HG03103 (cell line): ENCODE data around the gene COL6A5.
"Not testable (repeated sequence)": the region's sequence is repeated elsewhere in the genome, so short reads cannot be mapped to it uniquely, and the experiment has no call there.

Source experiments
- ATAC-seq: cut with Tn5 transposase; IDR thresholded peaks from one replicate; pipeline ENCODE4 v1.9.1; 2021; ENCODE audit warnings: low read depth; ENCODE audit not compliant: unreplicated experiment

The COL6A5 gene

DNA sequence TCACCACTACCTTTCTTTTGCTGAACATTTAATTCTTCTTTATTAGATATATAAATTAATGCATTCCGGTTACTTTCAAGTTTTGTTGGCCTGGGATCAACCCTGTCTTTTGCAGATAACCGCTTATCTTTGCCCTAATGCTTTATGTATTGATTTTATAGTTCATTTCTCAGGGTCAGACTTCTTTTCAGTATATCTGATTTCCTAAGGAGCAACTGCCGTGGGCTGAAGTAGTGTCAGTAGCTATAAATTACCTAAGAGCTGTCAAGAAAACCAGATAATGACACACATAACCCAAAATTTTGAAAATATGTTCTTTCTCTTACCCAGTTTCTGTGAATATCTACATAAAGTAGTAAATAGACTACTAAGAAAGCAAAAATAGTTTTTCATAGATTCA is 38.0 kb downstream of the COL6A5 start:
- no peak for ATAC-seq

DNA sequence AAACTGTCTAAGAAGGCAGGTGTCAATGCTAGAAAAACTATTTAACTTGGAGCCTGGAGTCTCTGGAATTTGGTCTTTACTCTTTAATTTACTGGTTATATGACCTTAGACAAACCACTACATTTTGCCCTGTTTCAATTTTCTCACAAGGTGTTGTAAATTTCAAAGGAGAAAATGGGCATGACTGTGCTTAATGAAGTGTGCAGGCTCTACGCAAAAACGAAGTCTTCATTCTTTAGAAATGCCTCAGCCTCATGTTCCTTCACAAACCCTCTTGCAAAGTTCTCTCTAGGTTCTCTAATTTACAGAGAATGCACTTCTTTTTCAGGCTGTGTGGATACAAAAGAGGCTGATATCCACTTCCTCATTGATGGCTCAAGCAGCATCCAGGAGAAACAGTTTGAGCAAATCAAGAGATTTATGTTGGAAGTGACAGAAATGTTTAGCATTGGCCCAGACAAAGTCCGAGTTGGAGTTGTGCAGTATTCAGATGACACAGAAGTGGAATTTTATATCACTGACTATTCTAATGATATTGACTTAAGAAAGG is 39.1 kb downstream of the COL6A5 start:
- no peak for ATAC-seq

DNA sequence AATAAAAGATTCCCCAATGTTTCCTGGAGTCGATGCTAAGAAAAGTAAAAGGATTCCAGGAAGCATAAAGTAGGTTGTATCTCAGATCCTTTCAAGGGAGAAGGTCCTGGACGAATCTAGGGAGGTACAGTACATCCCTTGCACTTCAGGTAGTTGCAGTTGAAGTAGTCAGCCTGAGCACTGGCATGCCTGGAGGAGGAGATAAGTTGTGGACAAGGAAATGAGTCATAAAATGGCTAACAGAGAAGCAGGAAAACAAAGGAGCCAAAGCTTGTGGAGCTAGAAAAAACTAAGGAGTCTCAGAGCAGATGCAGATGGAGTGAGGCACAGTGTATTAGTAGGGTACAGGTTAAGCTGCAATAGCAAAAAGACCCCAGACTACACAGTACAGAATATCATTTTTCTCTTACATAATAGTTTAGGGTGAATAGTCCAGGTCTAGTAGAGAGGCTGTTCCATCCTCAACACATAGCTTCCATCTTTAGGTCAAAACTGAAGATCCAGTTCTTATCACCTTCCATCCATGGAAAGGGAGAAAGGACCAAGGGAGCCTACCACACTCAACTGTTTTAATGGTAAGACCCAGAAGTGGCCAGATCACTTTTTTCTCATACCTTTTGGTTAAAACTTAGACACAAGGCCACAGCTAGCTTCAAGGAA is 41.3 kb downstream of the COL6A5 start:
- ATAC-seq, result no peak

DNA sequence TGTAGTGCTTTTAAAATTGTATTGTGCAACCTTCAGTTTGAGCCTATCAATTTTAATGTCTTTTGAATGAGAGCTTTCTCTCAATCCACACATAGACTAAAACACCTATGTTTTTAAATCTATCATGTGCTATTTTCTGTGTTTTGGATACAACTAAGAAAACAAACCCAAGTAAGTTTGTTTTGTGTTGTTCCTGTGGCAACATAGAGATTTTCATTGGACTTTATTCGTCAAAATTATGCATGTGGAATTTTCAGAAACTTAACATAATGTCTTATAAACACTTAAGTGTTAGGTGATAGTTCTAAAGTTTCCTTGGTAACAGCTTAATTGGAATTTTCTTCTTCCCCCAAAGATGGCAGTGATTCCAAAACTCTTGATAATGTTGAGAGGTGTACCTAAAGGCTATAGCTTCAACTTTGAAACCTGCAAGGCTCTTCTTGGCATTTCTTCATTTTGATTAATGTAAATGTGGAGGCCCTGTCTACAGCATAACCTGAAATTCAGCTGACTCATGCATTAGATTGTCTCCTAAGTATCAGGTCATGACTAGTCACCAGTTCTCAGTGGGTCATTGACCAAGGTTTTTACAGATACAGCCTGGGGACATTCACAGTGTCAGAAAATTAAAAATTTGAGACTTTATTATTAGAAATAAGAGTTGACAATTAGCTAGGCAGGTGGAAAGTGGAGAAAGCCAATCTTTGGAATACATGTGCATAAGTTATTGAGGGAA is 44.4 kb downstream of the COL6A5 start:
- ATAC-seq, result no peak

DNA sequence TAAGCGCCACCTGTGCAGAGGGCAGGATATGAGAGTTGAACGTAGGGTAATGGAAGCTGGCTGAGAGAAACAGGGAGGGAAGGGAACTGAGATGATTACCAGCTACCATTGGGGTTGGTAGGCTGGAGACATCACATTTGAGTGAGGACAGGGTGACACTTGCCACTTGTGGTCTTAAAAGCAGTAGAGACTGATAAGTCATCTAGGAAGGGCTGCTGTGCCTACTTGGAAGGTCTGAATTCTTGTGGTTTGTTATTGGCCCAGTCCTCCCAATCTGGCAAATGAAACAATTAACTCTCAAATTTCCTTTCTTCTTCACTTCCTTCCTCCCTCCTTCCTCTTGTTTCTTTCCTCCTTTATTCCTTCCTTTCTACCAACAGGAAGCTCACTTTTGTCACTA is 46.8 kb downstream of the COL6A5 start:
- no peak for ATAC-seq

DNA sequence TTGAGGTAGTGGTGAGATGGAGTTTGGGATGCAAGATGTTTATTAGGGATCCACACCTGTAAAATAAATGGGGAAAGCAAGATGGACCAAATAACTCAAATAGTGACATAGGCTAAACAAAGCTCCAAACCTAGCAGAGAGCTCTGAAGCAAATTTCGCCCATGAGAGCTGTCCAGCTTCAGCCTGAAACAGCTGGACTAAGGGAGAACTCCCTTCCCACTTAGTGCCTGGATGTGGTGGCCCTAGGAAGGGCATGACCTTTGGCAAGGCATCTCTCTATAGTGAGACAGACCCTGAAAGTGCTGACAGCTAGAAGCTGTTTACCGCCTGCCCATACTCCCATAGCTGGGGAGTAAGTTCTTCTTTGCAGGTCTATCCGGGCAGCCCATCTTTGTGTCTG is 48.1 kb downstream of the COL6A5 start:
- ATAC-seq, result no peak

DNA sequence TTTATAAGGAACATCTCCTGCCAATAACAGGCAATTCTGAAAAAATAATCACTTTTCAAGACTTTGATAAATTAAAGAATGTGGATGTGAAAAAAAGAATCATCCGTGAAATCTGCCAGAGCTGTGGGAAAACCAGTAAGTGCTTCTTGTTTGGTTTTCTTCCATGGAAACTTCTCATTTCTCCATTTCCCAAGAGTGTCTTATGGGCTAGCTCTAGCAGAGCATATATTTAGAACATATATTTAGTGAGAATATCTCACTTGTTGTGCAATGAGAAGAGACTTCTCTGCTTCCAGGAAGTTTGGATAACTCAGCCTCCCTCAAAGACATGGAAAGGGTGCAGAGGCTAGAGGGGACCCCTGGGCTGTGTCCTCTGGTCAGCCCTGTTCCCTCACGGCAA is 49.9 kb downstream of the COL6A5 start:
- ATAC-seq, result no peak

DNA sequence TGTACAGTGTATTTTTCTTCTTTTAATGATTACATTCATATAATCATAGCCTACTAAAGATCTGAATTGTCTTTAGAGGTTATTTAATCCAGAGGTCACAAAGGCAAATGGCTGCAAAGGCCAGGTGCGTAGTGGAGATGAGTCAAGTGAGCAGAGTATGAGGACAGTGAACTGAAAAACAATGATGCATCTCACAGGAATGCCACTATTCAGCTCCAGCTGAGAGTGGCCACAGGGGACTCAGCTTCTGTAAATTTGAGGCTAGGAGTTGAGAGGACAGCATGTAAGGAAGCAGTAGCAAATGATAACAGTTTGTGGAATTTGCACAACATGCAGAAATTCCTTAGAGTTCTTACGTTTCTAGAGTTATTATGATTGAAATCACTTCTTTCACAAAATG is 50.4 kb downstream of the COL6A5 start:
- no peak for ATAC-seq

DNA sequence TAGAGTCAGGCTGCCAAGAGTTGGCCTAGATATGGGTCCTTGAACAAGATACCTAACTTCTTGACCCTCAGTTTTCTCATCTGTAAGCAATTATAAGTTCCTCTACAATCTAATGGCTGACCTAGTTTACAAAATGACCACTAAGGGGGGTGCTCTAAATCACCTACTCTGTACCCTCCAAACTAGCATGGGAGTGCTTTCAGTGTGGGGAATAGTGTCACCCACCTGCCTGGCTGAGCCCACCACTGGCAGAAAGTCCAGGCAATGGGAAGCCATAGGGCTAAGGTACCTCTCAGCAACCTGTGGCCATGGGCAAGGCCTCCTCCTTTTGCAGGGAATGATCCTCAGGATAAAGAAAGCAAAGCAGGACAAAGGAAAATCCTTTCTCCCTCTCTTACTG is 58.9 kb downstream of the COL6A5 start:
- no peak for ATAC-seq

DNA sequence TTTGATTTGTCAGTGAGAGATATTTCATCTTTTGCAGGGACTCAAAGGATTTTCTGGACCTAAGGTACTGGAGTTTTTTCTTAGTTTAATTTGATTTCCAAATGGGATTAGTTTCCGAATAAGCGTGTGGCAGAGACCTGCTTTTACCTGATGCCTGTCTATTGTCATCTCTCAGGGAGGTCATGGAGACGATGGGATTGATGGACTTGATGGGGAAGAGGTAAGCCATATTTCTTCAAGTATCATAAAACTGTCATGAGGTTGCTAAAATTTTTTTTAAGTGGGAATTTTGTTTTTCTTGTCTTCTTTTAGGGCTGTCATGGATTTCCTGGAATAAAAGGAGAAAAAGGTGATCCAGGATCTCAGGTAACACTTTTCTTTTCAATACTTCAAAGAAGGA is 60.5 kb downstream of the COL6A5 start:
- no peak for ATAC-seq

DNA sequence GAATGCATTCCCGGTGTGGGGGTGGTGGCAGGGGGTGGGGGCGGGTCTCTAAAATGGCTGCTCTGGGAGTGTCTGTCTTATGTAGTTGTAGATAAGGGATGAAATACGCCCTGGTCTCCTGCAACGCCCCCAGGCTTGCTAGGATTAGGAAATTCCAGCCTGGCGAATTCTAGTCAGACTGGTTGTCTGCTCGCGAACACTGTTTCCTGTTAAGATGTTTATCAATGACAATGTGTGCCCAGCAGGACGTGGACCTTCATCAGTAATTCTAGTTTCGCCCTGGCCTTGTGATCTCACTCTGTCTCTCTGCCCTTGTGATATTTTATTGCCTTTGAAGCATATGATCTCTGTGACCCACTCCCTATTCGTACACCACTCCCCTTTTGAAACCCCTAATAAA is 62.8 kb downstream of the COL6A5 start:
- ATAC-seq, result not testable (repeated sequence)

DNA sequence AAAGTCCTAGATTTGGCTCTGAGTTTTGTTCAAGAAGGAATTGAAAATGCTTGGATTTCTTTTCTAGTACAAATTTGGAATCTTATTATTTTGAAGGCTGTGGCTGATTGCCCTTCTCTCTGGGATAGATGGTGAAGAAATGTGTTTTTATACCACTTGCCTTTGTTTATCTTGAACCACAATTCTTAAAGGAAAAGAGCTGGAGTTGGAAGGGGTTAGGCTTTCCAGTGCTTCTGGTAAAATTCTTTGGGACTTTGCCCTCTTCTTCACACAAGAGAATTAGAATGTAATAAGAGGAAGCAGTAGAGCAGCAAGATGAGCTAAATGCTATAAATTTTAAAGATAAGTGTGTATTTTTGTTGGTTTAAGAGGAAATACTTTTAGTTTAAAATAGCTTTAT is 65.8 kb downstream of the COL6A5 start:
- no peak for ATAC-seq

DNA sequence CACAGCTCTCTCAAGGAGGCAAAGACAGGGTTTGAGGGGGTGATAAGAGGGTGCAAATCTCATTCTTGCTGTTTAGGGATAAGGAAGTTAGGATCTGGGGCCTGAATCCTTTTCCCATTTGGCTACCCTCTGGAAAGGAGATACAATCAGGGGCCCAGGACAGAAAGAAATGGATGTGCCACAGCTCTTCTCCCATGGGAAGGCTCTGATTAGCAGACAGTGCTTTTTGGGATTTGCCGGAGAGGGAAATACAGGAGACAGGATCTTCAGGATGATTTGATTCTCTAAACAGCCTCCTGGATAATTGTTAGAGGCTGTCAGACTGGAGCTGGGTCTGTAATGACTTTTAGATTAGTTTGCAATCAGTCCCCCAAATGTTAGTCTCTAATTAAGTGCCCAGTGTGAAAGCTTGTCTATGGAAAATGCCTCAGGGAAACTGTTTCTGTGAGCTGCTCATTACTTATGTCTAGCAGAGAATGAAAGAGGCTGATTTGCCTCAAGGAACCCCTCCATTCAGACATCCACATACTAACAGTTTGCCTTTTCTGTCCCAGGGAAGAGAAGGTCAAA is 67.6 kb downstream of the COL6A5 start:
- no peak for ATAC-seq

DNA sequence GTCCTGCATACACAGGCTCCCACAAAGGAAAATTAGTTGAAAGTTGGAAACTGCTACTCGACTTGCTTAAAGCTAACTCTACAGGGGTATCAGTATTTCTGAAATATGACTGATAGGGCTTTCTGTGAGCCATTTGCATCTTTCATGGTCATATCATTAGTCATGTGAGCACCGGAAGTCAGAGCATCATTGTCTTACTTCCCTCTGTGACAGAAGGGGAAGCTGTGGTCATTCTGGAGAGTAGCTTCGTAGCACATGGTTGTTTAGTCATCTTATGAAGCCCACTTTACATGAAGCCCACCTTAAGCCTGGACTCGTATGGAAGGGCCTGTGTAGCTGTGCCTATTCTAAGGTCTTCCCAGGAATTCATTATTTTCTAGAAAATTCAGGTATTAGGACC is 69.0 kb downstream of the COL6A5 start:
- ATAC-seq, result no peak

DNA sequence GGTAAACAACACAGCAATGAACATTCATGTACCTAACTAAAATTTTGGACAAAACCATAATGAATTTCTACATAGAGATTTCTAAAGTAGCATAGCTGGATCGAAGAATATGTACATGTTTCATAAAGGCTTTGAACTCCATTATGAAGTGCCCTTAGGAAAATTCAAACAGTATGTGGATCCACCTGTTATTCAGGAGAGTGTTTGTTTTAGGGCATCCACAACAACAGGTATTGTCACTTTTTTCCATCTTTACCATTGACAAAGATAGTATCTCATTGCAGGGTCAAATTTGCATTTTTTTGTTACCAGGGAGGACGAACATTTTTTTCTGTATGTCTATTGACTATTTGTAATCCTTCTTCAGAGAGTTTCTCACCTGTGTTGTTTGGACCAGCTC is 75.0 kb downstream of the COL6A5 start:
- no peak for ATAC-seq

DNA sequence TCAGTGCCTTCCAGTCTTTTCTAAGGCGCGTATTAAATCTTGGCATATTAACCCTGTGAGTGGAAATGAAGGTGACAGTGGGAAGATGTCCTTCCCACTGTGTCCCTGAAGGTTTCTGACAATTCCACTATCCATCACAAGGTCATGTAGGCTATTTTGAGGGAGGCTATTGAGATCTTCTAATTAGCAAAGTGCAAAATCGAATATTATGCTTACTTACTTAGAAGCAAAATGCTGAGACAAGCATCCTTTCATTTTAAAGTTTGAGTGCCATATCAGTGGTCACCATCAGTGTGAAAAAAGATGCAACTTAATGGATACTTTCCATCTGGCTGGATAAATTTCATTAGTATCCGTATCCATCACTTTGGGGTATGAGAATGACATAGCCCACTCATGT is 77.6 kb downstream of the COL6A5 start:
- ATAC-seq, result no peak

DNA sequence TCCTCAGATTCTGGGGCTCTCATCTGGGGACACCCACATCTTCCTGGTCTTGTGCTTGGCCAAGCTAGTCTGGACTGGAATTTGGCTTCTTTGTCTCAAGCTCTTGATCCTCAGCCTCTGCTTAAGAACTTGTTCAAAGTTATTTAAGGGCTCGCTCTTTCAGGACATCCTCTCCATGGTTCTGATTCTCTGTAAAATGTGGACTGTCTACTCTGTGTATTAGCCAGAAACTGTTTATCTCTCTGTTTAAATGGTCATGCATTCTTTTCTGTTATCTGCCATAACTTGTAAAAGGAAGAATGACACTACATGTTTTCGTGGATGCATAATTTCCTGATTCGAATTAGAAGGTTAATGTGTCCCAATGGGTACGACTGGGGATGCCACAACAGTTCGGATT is 79.4 kb downstream of the COL6A5 start:
- no peak for ATAC-seq

DNA sequence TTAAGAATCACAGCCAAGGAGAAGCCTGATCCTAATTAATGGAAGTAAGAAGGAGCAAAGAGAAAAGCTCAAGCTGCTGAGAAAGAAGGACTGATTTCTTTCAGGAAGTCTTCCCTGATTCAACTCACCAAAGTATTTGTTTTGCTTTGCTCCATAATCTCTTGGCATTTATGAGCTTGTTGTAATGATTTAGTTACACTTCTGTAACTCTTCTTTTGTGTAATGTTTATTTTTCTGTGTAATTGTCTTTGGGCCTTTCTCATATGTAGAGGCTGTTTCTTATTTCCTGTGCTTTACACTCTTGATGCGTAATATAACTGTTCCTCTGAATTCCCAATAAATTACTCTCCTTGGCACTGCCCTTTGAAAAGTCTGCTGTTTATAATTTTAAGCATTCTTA is 80.0 kb downstream of the COL6A5 start:
- no peak for ATAC-seq

DNA sequence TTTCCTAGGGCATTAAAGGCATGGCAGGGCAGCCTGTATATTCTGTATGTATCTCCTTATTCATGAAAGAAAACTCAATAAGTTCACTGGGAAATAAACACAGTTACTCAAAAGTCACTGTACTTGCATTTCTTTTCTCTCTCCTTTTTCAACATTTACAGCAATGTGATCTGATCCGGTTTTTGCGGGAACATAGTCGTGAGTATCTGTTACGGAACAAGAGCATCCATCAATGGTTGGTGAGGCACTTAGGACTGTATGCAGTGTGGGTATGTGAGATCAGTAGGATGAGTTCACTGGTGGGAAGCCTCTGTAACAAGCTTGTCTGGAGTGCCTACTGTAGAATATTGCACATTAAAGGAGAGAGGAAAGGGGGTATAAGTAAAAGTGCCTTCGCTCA is 80.7 kb downstream of the COL6A5 start:
- no peak for ATAC-seq

DNA sequence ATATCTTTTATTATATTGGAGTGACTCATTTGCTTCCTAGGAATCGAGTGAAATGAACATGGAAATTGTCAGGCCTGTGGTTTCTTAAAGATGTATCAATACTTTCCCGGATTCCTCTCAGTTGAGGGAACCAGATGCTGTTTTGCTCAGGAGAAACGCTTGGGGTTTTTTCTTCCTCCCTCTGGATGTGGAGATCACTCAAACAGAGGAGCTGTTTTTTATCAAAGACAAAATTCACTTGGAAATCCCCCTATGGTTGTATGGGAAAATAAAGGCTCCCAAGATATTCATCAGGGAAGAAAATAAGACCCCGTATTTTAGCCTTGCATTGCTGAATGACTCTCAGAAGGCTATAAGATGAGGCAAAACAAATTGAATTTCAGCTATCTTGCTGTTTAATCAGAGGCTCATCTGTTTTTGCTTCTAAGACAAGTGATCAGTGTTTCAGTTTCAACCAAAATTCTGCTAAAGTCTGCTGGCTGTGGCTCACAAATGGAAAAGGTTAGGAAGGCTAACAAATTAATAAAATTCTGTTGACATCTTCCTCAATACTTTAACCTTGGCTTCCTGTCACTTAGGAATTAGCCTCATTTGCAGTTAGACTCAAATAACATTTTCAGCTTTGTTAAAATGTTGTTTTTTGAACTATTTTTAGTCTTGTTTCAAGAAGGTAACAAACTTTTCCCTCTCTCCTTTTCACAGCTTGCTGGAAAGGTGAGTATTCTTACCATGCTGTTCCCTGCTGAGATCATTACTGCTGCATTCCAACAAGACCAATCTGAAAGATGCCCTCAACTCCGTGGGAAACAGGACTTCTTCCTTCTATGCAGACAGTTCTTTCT is 83.6 kb downstream of the COL6A5 start:
- no peak for ATAC-seq

DNA sequence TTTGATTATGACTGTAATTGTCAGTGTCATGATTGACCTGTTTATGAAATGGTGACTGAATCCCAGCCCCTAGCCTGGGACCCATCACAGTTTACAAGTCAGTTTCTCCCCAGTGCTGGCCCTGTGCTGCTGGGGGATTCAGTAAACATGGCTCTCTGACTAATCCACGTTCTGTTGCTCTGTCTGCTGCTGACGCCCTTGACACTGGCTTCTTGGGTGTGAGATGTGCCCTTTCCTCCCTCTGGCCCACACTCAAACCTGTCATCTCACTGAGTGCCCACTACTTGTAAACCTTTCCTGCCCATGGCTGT is 84.2 kb downstream of the COL6A5 start:
- ATAC-seq, result no peak
